Measurements from ENCODE around the gene G6PD. TPM values are rescaled to one million over a fixed set of nuclear protein-coding genes. Genes with fewer than 3 reads are reported as not detected.
"Not testable (repeated sequence)": the region's sequence is repeated elsewhere in the genome, so short reads cannot be mapped to it uniquely, and the experiment has no call there.

Gene G6PD
- total and polyA plus RNA-seq, 3 donors from 2014 or later = 206 to 419 (median 263) TPM

GRCh38 chrX:154505734-154506133 is 40.9 kb downstream of the G6PD start:
- no peaks in the 10 kb centered on the region for H3K27me3 ChIP-seq
- no peak for DNase-seq
- no peaks in the 10 kb centered on the region for H3K4me1 ChIP-seq
- H3K9me3 ChIP-seq = no peaks in the 10 kb centered on the region
- no peak overlapping the region for H3K27ac ChIP-seq
- intact Hi-C loops (cut with DNase I; ENCODE audit: low total_unique reads) = no loop called here
- no peak for TF ChIP-seq POLR2A (IDR thresholded peaks at IDR 0.05)
- TF ChIP-seq, protein P1, sequence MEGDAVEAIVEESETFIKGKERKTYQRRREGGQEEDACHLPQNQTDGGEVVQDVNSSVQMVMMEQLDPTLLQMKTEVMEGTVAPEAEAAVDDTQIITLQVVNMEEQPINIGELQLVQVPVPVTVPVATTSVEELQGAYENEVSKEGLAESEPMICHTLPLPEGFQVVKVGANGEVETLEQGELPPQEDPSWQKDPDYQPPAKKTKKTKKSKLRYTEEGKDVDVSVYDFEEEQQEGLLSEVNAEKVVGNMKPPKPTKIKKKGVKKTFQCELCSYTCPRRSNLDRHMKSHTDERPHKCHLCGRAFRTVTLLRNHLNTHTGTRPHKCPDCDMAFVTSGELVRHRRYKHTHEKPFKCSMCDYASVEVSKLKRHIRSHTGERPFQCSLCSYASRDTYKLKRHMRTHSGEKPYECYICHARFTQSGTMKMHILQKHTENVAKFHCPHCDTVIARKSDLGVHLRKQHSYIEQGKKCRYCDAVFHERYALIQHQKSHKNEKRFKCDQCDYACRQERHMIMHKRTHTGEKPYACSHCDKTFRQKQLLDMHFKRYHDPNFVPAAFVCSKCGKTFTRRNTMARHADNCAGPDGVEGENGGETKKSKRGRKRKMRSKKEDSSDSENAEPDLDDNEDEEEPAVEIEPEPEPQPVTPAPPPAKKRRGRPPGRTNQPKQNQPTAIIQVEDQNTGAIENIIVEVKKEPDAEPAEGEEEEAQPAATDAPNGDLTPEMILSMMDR (IDR thresholded peaks at IDR 0.05) = no peak
- H3K36me3 ChIP-seq (ENCODE audit: low read depth, missing control alignments) = no peaks in the 10 kb centered on the region
- WGBS, 2 donors = 80 to 84% methylated on average over 1 to 10 of the region's 12 CpGs
- H3K4me3 ChIP-seq = no peak overlapping the region

DNA sequence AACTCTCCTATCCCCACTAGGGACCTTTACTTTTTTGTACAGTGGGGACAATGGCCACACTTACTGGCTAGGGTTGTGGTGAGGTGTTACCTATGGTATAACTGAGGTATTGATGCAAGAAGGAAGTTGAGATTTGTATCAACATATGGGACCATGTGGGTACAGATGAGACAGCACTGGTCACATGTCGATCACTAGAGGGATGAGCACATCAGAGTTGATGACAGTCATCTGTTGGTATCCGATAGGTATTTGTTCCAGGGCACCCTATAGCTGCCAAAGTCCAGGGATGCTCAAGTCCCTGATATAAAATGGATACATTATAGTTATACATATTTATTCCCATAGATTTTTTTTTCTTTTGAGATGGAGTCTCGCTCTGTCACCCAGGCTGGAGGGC is 43.7 kb downstream of the G6PD start:
- TF ChIP-seq POLR2A (IDR thresholded peaks at IDR 0.05) = no peak
- TF ChIP-seq, protein P1 (IDR thresholded peaks at IDR 0.05) = no peak
- H3K4me3 ChIP-seq = no peak overlapping the region
- intact Hi-C loops (cut with DNase I; ENCODE audit: low total_unique reads) = no loop called here
- no peaks in the 10 kb centered on the region for H3K27me3 ChIP-seq
- no peaks in the 10 kb centered on the region for H3K9me3 ChIP-seq
- no peak overlapping the region for H3K27ac ChIP-seq
- WGBS, 2 donors = 71 to 91% methylated on average over 3 of the region's 3 CpGs
- H3K36me3 ChIP-seq (ENCODE audit: low read depth, missing control alignments) = no peaks in the 10 kb centered on the region
- no peak for DNase-seq
- no peaks in the 10 kb centered on the region for H3K4me1 ChIP-seq

GRCh38 chrX:154502098-154502497 is 44.5 kb downstream of the G6PD start:
- no peak overlapping the region for H3K27ac ChIP-seq
- WGBS, 2 donors = 85 to 94% methylated on average over 8 of the region's 8 CpGs
- no peaks in the 10 kb centered on the region for H3K36me3 ChIP-seq (ENCODE audit: low read depth, missing control alignments)
- H3K9me3 ChIP-seq = no peaks in the 10 kb centered on the region
- no peaks in the 10 kb centered on the region for H3K4me1 ChIP-seq
- no peak for DNase-seq
- intact Hi-C loops (cut with DNase I; ENCODE audit: low total_unique reads) = no loop called here
- no peaks in the 10 kb centered on the region for H3K27me3 ChIP-seq
- no peak for TF ChIP-seq POLR2A (IDR thresholded peaks at IDR 0.05)
- TF ChIP-seq, protein P1 (IDR thresholded peaks at IDR 0.05) = no peak
- H3K4me3 ChIP-seq = no peak overlapping the region

DNA sequence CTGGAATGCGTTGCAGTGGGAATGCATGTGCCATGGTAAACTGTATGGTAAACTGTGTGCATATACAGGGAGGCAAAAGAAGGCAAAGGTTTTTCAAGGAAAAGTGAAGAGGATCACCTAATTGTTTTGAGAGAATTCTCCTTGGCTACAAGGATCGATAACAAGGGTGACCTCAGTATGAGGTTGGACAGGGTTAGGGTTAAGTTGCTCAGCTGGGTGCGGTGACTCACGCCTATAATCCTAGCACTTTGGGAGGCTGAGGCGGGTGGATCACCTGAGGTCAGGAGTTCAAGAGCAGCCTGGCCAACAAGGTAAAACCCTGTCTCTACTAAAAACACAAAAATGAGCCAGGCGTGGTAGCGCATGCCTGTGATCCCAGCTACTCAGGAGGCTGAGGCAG is 45.2 kb downstream of the G6PD start:
- H3K4me1 ChIP-seq; H3K27ac ChIP-seq; DNase-seq; H3K27me3 ChIP-seq; intact Hi-C loops (cut with DNase I; ENCODE audit: low total_unique reads); H3K36me3 ChIP-seq (ENCODE audit: low read depth, missing control alignments); H3K9me3 ChIP-seq; H3K4me3 ChIP-seq: not testable (repeated sequence)
- 91 to 92% methylated on average over 5 to 7 of the region's 7 CpGs for WGBS, 2 donors

DNA sequence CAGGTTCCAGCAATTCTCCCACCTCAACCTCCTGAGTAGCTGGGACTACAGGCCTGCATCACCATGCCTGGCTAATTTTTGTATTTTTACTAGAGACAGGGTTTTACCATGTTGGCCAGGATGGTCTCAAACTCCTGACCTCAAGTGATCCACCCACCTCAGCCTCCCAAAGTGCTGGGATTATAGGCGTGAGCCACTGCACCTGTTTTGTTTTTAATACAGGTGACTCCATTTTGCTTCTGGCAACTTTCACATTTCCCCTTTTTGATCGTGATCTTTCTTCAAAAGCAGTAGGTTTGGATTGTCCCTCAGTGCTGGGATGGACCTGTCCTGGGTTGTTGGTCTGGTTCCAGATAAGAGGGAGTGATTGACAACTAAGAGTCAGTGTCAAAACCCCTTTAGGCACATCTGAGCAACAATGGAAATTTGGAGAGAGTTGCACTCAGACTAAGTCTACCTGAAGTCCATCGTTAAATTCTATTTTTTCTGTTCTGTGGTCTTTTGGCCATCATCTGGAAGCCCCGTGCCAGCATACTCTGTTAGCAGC is 50.0 kb downstream of the G6PD start:
- DNase-seq; H3K4me3 ChIP-seq; H3K36me3 ChIP-seq (ENCODE audit: low read depth, missing control alignments); H3K9me3 ChIP-seq; H3K4me1 ChIP-seq; intact Hi-C loops (cut with DNase I; ENCODE audit: low total_unique reads); H3K27ac ChIP-seq; H3K27me3 ChIP-seq: not testable (repeated sequence)
- WGBS, 2 donors = 72 to 74% methylated on average over 4 of the region's 4 CpGs

DNA sequence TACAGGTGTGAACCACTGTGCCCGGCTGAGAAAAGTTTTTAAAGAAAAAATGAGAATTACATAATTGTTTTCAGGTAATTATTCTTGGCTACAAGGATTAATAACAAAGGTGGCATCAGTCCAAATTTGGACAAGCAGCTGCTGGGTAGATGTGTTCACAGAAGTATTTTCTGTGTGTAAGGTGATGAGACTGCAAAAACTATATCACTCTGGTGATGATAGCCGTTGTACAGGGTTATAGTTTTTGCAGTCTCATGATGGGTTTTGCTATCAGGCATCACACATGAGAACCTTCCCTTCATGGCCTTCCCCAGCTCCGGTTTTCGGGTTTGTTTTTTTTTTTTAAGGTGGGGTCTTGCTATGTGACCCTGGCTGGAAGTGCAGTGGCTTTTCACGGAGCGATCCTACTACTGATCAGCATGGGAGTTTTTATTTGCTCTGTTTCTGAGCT is 51.1 kb downstream of the G6PD start:
- WGBS, 2 donors = 71 to 77% methylated on average over 5 to 6 of the region's 6 CpGs
- TF ChIP-seq POLR2A (IDR thresholded peaks at IDR 0.05) = no peak
- TF ChIP-seq, protein P1 (IDR thresholded peaks at IDR 0.05) = no peak
- Histone ChIP-seq H3K4me3 (no peak overlapping the region), H3K4me1 (no peaks in the 10 kb centered on the region), H3K27ac (no peak overlapping the region), H3K9me3 (no peaks in the 10 kb centered on the region), H3K36me3 (ENCODE audit: low read depth, missing control alignments) (no peaks in the 10 kb centered on the region), H3K27me3 (no peaks in the 10 kb centered on the region)
- intact Hi-C loops (cut with DNase I; ENCODE audit: low total_unique reads) = no loop called here
- no peak for DNase-seq

Measured in testis (tissue), 3 donors.